Kidney epithelial cell (primary cell): ENCODE results near the gene PTPRD. TPM values are rescaled to one million over a fixed set of nuclear protein-coding genes. Genes with fewer than 3 reads are reported as not detected.

Source experiments
- DNase-seq: peaks from one replicate; pipeline ENCODE4 v3.0.0-alpha.2; 2010; ENCODE audit warnings: low read depth
- H3K27me3 ChIP-seq: 2 replicates; pipeline ENCODE4 v1.6.0; 2011; ENCODE audit warnings: low read length; ENCODE audit not compliant: control insufficient read depth, insufficient read depth
- H3K36me3 ChIP-seq: 2 replicates; pipeline ENCODE4 v1.5.1; 2011; ENCODE audit warnings: low read length; ENCODE audit not compliant: control insufficient read depth, insufficient read depth
- H3K4me3 ChIP-seq: 2 replicates; pipeline ENCODE4 v1.5.1; 2011; ENCODE audit warnings: low read depth, mild to moderate bottlenecking, control low read depth, low read length
- total RNA-seq: library from RNA; depleted of rRNA; stranded (reverse); fragments of >200 nt; gene quantifications from 2 replicates; pipeline ENCODE4 v1.2.3, GENCODE V29; 2015
- TF ChIP-seq, protein P1 (sequence below): IDR thresholded peaks from 2 replicates; pipeline ENCODE4 v1.5.1; 2011; ENCODE audit warnings: mild to moderate bottlenecking, moderate library complexity, low read length, control low read depth, inconsistent platforms; ENCODE audit not compliant: insufficient read depth, poor library complexity, severe bottlenecking

PTPRD gene
- total RNA-seq, 1 donor from 2014 or later = 18.8 TPM

DNA sequence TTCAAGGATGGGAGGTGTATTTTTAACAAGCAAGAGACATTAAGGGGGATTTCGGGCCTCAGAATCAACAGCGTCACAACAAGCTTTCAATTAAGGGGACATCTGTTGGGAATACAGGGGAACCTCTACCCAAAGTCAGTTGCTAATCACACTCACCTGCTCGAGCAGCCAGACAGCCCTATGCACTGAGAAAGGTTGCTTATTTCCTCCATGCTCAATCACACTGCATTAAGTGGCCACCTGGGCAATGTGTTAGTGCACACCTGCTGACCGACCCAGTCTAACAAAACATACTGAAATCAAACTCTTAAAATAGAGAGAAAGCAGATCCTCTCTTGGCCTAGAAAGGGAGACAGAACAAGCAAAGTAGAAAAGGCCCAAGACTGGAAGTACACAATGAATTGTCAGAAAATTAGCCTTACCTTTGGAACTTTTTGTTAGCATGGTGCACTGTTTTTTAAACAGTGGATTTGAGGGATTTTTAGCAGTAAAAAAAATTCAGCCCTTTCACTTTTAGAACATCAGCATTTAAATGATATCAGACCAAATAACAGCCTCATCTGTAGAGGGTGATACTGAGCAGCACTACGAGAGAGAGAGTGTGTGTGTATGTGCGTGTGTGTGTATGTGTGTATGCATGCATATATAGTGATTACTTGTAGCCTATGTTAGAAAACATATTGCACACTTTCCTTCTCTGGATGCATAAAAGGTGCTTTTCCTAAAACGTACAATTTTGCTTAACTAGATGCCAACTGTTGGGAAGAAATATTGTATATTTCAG is 1694.7 kb downstream of the PTPRD start:
- Histone ChIP-seq H3K27me3 (no peaks in the 10 kb centered on the region), H3K4me3 (no peak overlapping the region), H3K36me3 (no peaks in the 10 kb centered on the region)
- no peak for DNase-seq
- TF ChIP-seq, protein P1, sequence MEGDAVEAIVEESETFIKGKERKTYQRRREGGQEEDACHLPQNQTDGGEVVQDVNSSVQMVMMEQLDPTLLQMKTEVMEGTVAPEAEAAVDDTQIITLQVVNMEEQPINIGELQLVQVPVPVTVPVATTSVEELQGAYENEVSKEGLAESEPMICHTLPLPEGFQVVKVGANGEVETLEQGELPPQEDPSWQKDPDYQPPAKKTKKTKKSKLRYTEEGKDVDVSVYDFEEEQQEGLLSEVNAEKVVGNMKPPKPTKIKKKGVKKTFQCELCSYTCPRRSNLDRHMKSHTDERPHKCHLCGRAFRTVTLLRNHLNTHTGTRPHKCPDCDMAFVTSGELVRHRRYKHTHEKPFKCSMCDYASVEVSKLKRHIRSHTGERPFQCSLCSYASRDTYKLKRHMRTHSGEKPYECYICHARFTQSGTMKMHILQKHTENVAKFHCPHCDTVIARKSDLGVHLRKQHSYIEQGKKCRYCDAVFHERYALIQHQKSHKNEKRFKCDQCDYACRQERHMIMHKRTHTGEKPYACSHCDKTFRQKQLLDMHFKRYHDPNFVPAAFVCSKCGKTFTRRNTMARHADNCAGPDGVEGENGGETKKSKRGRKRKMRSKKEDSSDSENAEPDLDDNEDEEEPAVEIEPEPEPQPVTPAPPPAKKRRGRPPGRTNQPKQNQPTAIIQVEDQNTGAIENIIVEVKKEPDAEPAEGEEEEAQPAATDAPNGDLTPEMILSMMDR = no peak

DNA sequence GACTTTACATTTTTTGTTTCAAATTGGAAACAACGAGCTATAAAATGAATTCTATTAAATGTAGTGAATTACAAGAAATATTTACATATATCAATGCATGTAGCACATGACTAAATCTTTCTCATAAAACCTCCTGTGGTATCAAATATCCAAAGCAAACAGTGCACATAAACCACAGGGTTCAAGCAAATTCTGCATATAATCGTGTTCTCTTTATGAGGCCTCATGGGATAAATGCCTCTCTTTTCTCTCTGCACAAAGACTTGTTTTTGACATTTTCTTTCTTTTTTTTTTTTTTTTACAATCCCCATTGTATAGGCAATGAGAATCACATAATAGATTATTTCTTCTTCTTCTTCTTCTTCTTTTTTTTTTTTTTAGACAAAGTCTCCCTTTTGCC is 1696.0 kb downstream of the PTPRD start:
- TF ChIP-seq, protein P1 = no peak
- no peak overlapping the region for H3K4me3 ChIP-seq
- no peaks in the 10 kb centered on the region for H3K36me3 ChIP-seq
- no peak for DNase-seq
- H3K27me3 ChIP-seq = no peaks in the 10 kb centered on the region

DNA sequence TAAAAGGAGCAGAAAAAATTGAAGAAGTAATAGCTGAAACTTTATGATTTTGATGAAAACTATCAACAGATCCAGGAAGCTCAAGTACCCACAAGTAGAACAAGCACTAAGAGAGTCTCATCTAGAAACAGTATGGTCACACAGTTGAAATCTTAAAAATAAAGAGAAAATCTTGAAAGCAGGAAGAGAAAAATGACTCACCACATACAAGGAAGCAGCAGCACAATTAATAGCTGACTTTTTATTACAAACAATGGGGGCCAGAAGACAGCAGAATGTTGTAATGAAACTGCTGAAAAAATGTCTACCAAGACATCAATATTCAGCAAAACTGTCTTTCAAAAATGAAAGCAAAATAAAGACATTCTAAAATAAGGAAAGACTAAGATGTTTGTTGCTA is 1704.9 kb downstream of the PTPRD start:
- H3K4me3 ChIP-seq = no peak overlapping the region
- no peaks in the 10 kb centered on the region for H3K36me3 ChIP-seq
- H3K27me3 ChIP-seq = no peaks in the 10 kb centered on the region
- TF ChIP-seq, protein P1 = no peak
- no peak for DNase-seq

DNA sequence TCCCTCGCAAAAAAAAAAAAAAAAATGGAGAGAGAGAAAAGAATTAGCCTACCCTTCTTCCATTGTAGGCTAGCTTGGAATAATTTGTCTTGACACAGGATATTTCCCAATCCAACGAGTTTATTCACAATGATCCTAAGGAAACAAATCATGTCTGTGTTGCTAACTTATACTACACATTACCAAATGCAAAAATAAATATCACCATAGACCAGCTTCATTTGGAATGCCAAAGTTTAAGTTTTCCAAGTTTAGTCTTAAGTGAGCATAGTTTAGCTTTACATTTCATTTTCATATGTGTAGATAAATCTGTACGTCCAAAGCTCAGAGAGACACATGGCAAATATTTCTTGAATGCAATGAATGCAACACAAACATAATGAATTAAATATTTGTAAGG is 1707.1 kb downstream of the PTPRD start:
- DNase-seq = no peak
- Histone ChIP-seq H3K27me3 (no peaks in the 10 kb centered on the region), H3K36me3 (no peaks in the 10 kb centered on the region), H3K4me3 (no peak overlapping the region)
- TF ChIP-seq, protein P1 = no peak

DNA sequence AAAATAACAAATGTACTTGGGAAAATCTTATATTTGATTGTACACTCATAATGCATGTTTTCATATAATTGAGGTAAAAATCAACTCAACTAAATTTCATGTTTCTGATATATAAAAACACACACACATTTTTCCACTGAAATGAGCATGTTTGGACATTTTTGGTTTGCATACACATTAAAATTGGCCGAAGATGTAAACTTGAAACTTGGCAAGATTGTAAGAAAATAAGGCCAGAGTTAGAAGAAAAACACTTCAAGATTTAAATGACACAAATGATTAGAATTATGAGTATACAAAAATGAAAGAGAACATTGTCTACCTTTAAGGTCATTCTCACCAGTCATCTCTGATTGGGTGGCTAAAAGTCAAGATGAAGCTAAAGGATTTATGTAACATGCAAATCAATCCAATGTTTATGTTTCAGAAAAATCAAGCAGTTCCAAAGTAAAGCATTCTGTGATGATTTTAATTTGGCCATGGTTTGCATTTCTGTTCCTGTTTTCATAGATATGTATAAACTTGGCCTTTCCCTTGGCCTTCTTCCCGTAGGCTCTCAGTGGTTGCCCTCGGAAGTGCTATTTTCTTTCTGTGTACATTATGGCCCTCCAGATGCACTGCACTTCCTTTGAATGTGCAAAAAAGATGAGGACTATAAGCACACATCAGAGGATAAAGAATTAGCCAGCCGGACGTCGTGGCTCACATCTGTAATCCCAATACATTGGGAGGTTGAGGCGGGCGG is 1707.9 kb downstream of the PTPRD start:
- DNase-seq = no peak
- no peaks in the 10 kb centered on the region for H3K27me3 ChIP-seq
- TF ChIP-seq, protein P1 = no peak
- H3K4me3 ChIP-seq = no peak overlapping the region
- H3K36me3 ChIP-seq = no peaks in the 10 kb centered on the region

DNA sequence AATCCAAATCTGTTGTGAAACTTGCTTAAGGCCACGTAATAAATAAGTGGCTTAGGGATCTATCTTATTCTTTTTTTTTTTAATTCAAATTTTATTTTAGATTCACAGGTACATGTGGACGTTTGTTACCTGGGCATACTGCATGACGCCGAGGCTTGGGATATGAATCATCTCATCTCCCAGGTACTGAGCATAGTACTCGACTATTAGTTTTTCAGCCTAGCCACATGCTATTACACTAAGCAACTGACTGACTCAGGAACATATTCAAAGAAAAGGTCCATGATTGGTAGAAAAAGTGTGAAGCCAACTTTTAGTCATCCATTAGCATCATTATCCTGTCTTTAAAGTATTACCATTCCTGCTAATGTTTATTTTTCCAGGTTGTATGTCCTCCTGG is 1709.7 kb downstream of the PTPRD start:
- no peak for DNase-seq
- no peaks in the 10 kb centered on the region for H3K36me3 ChIP-seq
- TF ChIP-seq, protein P1 = no peak
- no peaks in the 10 kb centered on the region for H3K27me3 ChIP-seq
- H3K4me3 ChIP-seq = no peak overlapping the region
